Measurements from ENCODE around the gene SLC17A7. TPM values are rescaled to one million over a fixed set of nuclear protein-coding genes. Genes with fewer than 3 reads are reported as not detected.
A peak's percentile ranks its signal among the peaks of the same experiment; 100 is the strongest.

The SLC17A7 gene
- total and polyA plus RNA-seq, 9 of the 15 experiments (the other 6 are each of a cell fraction or from before 2014, with no cell fraction given) = 1.1 to 15.7 (median 2.4) TPM

GRCh38 chr19:49459388-49459787 is 18.1 kb upstream of the SLC17A7 start:
- 96% methylated on average over 12 of the region's 12 CpGs for WGBS (ENCODE audit: insufficient coverage, low coverage, missing lambda C conversion rate)
- Histone ChIP-seq H2AFZ (ENCODE audit: low read depth, low read length) (no peak overlapping the region), H3K9ac (ENCODE audit: insufficient read depth in 1 of 2, low read depth in 2 of 2, low read length in 2 of 2) (peak overlapping the region in 1 of 2 experiments; percentile 65; a peak in 2 of 4 replicates), H3K36me3 (ENCODE audit: control insufficient read depth, insufficient read depth, low read length) (peaks cover 45% of the 10 kb centered on the region; the same call in 2 of the 3 replicates), H3K9me3 (replicated peaks; ENCODE audit: control insufficient read depth, insufficient read depth, low read depth, low read length) (no peaks in the 10 kb centered on the region), H3K4me2 (ENCODE audit: insufficient read depth, low read length) (no peak overlapping the region), H3K9me1 (ENCODE audit: control insufficient read depth, insufficient read depth, low read length) (no peaks in the 10 kb centered on the region), H3K79me2 (ENCODE audit: control insufficient read depth, insufficient read depth, low read length) (peaks cover 20% of the 10 kb centered on the region), H3K27me3 (ENCODE audit: control insufficient read depth in 2 of 2, insufficient read depth in 2 of 2, low read length in 2 of 2) (no peaks in the 10 kb centered on the region), H3K4me1 (replicated peaks in 1 of 2; ENCODE audit: control insufficient read depth in 2 of 2, insufficient read depth in 2 of 2, low read length in 2 of 2) (peaks cover 0 to 19% of the 10 kb centered on the region in 2 experiments; a peak in 4 of 5 replicates), H3K4me3 (no peak overlapping the region), H3K27ac (ENCODE audit: extremely low read depth, low read depth, low read length) (no peak overlapping the region), H4K20me1 (replicated peaks; ENCODE audit: control insufficient read depth, insufficient read depth, low read length) (no peaks in the 10 kb centered on the region)
- no peak for FAIRE-seq
- POLR2A ChIA-PET = no interaction called here
- DNase-seq (ENCODE audit: extremely low read depth in 1 of 4, low spot score in 3 of 4) = no peak
- CTCF ChIA-PET (ENCODE audit: low intra/inter-chr PET ratio) = no interaction called here
- no TSS peak for BruUV-seq (replicated peaks)
- intact Hi-C loops (cut with micrococcal nuclease) = no loop called here
- in situ Hi-C loops (cut with MboI) = no loop called here
- ATAC-seq = 0 out of 3 replicates have a peak, but pooled peaks have one; percentile 46
- TF ChIP-seq FOXP1 (CRISPR knock-in tag; IDR thresholded peaks at IDR 0.05) (no peak), MAFK (IDR thresholded peaks at IDR 0.05; ENCODE audit: low read length) (no peak), HCFC1 (IDR thresholded peaks at IDR 0.05; ENCODE audit: low read depth, low read length) (0 out of 2 replicates have a peak, but pooled peaks have one; percentile 19), THRA (IDR thresholded peaks at IDR 0.05) (no peak), ETS1 (conservative IDR thresholded peaks at IDR 0.05; ENCODE audit: control insufficient read depth, low read depth, low read length) (no peak), ZNF263 (CRISPR knock-in tag; IDR thresholded peaks at IDR 0.05; ENCODE audit: borderline replicate concordance) (no peak), TEAD1 (CRISPR knock-in tag; IDR thresholded peaks at IDR 0.05) (no peak), SIRT6 (IDR thresholded peaks at IDR 0.05; ENCODE audit: low read depth, low read length) (no peak), ZNF57 (CRISPR knock-in tag; IDR thresholded peaks at IDR 0.05) (no peak), YY1 (IDR thresholded peaks at IDR 0.05; ENCODE audit: borderline replicate concordance in 1 of 3, control insufficient read depth in 1 of 3, extremely low read depth in 1 of 3, insufficient read depth in 3 of 3, insufficient read length in 1 of 3, insufficient replicate concordance in 2 of 3, low read depth in 1 of 3, low read length in 2 of 3) (peak in 1 of 3 experiments; percentile 16), CLOCK (CRISPR knock-in tag; IDR thresholded peaks at IDR 0.05; ENCODE audit: borderline replicate concordance) (no peak), FOXK2 (conservative IDR thresholded peaks at IDR 0.05 in 1 of 2, IDR thresholded peaks at IDR 0.05 in 1 of 2; ENCODE audit: low read depth in 2 of 2) (no peak), ZNF277 (CRISPR knock-in tag; IDR thresholded peaks at IDR 0.05; ENCODE audit: borderline replicate concordance) (no peak)
